HG03045 (cell line): ENCODE measurements around the gene RPS28.
"Not testable (repeated sequence)": the region's sequence is repeated elsewhere in the genome, so short reads cannot be mapped to it uniquely, and the experiment has no call there.

Experiments used
- ATAC-seq: cut with Tn5 transposase; IDR thresholded peaks from one replicate; pipeline ENCODE4 v1.9.1; 2021; ENCODE audit warnings: mild to moderate bottlenecking, moderate library complexity; ENCODE audit not compliant: unreplicated experiment

RPS28 gene

DNA sequence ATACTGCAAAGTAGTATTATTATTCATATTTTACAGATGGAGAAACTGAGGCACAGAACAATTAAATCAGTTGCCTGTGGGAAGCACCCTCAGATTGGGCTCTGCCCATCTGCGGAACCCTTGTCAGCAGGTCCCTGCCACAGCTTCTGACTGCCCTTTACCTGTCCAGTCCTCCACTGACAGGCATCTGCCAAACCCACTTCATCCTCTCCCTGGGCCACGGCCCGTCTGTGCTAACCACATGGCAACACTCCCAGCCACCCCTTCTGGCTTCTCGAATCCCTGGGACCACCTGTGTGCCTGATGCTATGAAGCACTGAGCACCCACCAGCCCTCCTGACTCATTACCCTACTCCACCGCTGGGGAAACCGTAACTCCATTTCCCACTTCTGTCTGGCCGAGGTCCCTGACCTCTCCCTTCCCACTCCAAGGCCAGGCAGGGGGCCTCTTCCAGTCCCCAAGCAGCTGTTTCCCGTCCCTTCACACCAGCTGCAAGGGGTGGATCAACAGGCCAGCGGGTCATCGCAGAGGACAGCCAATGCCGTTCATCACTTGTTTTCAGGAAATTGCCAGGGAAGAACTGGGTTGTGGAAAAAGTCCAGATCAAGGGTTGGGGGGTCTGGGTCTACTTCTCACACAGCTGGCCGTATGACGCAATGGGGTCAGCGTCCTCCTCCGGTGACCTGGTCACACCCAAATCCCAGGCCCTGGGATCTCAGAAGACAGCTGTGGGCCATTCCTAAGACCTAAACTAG lies 19.2 kb downstream of the RPS28 start:
- no peak for ATAC-seq

DNA sequence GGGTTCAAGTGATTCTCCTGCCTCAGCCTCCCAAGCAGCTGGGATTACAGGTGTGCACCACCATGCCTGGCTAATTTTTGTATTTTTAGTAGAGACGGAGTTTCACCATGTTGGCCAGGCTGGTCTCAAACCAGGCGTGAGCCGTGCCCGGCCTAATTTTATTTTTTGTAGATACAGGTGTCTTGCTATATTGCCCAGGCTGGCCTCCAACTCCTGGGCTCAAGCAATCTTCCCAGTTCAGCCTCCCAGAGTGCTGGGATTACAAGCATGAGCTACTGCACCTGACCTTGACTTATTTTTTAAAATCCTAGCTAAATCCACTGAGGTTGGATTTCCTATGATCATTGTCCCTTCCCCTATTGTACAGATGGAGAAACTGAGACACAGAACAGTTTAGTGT lies 20.2 kb downstream of the RPS28 start:
- ATAC-seq = not testable (repeated sequence)

DNA sequence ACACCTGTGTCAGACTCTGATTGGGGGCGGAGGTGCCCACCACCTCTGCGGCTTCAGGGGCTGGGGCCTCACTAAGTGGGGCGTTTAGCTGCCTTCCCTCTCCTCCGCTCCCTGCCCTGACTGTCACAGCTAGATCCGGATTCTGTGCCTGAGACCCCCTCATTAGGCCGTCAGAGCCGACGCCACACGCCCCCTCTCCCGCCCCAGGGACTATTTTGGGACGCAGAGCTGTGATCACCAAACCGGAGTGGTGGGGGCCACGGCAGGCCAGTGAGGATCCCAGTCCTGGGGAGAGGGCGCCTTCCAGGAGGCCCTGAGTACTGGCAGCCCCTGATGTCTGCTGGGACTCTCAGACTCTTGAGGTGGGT lies 21.0 kb downstream of the RPS28 start:
- ATAC-seq = no peak

DNA sequence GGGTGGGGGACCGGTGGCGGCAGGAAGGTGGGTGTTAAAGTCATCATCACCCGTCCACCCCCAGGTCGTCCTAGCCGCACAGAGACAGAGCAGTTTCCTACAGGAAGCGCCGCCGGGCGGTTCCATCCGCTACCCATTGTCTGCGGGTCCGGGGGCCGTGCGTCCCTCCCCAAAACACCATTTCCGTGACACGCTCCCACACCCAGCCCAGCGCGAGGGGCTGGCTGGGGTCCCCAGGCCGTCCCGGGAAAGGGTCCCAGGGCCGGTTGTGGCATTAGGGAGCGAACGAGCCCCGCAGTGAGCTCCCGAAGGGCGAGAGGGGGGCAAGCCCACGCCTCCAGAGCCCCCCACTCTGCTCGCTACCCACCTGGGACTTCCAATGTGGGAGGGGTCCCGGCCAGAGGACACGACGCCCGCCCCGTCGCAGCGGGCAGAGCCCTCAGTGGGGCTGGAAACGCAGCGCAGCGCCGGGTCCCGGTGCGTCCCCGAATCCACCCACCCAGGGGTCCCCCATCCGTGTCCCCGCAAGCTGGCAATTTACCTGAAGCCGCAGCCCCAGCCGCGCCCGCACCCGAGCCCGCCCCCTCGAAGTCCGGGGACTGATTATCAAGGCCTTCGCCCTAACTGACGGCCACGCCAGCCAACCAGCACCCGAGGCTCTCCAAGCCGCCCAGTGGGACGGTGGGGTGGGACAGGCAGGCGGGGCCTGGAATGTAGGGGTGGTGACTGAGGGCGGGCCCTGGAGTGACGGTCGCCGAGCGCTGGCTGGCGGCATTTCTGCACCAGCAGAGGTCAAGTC lies 21.6 kb downstream of the RPS28 start, which contains the start of gene KANK3:
Gene KANK3, minus strand, starts transcription at position 579 of the 799 bp plus-strand sequence. CDS start 5,434 bp downstream, outside the sequence.
- peak; percentile 90 for ATAC-seq

DNA sequence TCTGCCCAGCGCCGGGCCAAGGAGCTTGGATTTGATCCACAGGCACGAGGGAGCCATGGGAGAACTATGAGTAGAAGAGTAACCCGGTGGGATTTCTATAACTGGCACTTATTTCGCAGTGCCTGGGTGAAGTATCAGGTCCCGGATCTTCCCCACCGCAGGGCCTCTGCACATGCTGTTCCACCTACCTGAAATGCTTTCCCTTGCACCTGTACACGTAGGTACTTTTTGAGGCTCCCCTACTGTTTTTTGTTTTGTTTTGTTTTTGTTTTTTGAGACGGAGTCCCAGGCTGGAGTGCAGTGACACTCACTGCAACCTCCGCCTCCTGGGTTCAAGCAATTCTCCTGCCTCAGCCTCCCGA lies 22.2 kb downstream of the RPS28 start:
- no peak for ATAC-seq

DNA sequence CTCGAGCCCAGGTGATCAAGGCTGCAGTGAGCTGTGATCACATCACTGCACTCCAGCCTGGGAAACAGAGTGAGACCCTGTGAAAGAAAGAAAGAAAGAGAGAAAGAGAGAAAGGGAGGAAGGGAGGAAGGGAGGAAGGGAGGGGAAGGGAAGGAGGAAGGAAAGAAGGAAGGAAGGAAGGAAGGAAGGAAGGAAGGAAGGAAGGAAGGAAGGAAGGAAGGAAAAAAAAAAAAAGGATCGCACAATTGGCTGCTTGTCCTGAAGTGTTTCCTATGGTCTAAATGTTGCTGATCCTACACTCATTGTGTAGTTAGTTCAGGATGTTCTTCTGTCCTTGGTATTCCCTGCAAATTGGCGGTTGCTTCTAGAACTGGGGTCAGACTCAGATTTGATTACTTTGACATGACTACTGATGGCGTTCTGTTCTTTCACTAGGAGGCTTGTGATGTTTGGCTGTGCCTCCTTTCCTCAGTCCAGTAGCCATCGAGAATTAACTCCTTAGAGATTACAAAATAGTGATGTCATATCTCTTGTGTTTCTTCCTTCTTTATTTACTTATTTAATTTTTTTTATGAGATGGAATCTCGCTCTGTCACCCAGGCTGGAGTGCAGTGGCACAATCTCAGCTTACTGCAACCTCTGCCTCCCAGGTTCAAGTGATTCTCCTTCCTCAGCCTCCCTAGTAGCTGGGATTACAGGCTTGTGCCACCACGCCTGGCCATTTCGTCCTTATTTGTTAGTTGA lies 28.5 kb downstream of the RPS28 start:
- not testable (repeated sequence) for ATAC-seq

DNA sequence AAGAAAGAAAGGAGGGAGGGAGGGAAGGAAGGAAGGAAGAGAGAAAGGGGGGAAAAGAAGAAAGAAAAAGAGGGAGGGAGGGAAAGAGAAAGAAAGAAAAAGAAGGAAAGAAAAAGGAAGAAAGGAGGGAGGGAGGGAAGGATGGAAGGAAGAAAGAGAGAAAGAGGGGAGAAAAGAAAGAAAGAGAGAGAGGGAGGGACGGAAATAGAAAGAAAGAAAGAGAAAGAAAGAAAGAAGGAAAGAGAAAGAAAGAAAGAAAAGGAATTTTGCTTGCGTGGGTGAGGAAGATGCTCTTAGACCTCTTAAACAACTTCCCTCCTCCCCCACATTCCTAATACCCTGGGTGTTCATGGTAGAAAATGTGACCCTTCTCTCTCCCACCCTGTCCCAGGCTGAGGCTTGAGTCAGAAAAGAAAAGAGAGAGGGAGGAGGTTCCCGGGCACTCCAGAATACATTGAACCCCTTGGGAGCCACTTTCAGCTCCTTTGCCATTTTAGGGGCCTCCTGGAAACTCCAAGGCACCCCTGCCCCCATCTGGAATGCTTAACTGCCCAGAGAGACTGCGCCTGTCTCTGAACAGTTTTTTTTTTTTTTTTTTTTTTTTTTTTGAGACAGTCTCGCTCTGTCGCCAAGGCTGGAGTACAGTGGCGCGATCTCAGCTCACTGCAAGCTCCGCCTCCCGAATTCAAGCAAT lies 31.0 kb downstream of the RPS28 start:
- no peak for ATAC-seq

DNA sequence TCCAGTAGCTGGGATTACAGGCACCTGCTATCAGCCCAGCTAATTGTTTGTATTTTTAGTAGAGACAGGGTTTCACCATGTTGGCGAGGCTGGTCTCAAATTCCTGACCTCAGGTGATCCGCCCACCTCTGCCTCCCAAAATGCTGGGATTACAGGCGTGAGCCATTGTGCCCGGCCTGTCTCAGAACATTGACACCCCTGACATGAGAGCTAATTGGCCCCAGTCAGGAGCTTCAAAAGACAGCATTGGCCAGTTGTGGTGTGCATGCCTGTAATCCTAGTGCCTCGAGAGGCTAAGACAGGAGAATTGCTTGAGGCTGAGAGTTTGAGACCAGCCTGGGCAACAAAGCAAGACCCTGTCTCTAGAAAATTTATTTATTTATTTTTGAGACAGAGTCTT lies 31.5 kb downstream of the RPS28 start:
- ATAC-seq = not testable (repeated sequence)

DNA sequence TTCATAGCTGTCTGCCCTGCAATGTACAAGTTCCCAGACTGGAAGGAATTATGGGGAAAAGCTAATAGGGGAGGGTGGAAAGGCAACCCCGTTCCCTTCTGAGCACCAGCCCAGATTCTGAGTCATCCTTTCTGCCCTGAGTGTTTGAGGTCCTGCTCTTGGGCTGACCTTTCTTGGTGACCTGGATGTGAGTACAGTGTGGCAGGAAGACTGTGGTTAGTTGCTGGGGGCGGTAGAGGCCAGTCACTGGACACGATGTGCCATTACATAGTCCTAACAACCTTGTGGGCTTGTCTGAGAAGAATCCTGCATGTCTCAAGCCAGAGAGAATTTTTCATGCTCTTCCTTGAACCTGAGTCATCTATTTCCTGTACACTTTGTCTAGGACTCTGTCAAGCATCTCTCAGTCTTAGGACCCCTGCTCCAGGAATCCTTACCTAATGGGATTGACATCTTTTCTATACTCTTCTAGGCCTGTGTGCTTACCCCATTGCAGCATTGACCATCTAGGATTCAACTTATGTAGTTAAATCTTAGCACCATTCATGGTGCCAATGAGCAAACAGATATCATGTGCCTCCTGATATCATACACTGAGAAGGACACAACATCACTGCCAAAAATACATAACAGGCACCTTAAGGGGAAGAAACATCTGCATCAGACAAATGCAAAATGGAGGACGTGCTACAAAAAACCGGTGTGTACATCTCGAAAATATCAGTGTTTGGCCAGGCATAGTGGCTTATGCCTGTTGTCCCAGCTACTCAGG lies 34.5 kb downstream of the RPS28 start:
- no peak for ATAC-seq

DNA sequence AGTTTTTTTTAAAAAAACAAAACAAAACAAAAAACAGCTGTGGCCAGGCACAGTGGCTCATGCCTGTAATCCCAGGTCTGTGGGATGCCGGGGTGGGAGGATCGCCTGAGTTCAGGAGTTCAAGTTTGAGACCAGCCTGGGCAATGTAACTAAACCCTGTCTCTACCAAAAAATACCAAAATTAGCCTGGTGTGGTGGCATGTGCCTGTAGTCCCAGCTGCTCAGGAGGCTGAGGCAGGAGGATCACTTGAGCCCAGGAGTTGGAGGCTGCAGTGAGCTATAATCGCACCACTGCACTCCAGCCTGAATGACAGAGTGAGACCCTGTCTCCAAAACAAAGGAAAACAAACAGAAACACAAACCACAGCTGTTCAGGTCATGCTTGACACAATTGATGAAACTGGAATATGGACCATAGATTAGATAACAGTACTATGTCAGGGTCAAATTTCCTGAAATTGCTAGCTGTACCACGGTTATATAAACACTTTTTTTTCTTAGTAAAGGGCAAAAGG lies 35.8 kb downstream of the RPS28 start:
- ATAC-seq = no peak

DNA sequence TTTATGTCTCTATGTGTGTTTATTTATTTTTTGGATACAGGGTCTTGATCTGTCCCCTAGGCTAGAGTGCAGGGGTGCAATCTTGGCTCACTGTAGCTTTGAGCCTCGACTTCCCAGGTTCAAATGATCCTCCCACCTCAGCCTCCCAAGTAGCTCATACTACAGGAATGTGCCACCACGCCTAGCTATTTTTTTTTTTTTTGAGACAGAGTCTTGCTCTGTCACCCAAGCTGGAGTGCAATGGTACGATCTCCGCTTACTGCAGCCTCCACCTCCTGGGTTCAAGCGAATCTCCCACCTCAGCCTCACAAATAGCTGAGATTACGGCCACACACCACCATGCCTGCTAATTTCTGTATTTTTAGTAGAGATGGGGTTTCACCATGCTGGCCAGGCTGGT lies 37.7 kb downstream of the RPS28 start:
- no peak for ATAC-seq

DNA sequence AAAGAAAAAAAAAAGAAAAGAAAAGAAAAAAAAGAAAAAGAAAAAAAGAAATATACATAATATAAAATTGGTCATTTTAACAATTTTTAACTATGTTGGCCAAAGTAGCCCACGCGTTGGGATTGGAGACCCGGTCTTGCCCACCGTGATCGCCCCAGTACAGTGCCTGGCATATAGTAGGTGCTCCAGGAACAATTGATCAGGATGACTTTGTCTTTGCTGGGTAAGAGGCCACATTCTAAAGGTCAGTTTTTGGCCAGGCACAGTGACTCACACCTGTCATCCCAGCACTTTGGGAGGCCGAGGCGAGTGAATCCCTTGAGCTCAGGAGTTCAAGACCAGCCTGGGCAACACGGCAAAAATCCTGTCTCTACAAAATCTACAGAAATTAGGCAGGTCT lies 38.9 kb downstream of the RPS28 start:
- ATAC-seq = no peak

DNA sequence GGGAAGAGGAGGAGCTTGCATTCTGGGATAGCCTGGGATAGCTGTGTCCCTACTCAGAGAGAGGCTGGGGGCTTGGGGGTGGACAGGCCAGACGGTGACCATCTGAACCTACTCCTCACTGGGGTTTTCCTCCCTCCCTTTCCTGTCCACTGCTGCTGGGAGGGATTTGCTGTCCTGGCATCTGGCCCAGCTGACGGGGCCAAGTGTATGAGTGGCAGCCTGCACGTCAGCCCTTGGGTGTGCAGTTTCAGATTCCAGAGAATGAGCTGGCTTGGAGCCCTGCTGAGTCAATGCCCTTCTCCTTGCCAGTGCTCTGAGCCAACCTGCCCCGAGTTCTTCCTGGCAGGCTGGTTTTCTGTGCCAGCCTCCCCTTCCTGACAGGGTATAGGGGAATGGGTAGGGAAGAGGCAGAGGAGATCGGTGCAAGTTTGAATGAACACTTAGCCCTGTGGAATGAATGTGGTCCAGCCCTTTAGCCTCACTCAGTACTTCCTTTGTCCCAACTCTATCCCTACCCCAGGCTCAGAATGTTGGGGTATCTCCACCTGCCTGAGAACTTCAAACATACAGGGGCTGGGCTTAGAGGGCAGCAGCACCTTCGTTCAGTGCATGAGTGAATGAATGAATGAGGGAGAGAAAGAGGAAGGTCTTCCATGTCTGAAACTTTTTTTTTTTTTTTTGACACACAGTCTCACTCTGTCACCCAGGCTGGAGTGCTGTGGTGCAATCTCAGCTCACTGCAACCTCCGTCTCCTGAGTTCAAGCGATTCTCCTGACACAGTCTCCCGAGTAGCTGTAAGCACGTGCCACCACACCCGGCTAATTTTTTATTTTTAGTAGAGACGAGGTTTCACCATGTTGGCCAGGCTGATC lies 40.9 kb downstream of the RPS28 start:
- ATAC-seq = no peak

DNA sequence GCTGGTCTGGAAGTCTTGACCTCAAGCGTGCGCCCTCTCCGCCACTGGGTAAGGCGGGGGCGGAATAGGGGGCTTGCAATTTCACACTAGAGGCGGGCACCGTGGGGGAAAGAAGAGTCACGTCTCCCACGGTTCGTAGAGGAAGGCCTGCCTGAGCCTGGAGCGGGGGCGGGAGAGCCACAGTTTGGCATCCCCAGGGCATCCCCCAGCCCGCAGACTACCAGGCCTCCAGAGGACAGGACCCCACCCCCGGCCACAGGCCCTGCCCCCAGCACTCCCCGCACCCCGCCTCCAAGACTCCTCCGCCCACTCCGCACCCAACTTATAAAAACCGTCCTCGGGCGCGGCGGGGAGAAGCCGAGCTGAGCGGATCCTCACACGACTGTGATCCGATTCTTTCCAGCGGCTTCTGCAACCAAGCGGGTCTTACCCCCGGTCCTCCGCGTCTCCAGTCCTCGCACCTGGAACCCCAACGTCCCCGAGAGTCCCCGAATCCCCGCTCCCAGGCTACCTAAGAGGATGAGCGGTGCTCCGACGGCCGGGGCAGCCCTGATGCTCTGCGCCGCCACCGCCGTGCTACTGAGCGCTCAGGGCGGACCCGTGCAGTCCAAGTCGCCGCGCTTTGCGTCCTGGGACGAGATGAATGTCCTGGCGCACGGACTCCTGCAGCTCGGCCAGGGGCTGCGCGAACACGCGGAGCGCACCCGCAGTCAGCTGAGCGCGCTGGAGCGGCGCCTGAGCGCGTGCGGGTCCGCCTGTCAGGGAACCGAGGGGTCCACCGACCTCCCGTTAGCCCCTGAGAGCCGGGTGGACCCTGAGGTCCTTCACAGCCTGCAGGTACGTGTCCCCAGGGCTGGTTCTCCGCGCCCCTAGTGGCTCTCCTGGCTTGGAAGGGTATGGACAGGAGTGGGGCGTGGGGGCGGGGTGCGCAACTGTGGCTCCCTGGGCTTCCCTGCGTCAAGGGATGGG lies 42.8 kb downstream of the RPS28 start, which contains the start of gene ANGPTL4:
Gene ANGPTL4, plus strand, starts transcription at position 353 of the 969 bp plus-strand sequence. Its CDS starts 167 bp downstream, at position 520.
- no peak for ATAC-seq

DNA sequence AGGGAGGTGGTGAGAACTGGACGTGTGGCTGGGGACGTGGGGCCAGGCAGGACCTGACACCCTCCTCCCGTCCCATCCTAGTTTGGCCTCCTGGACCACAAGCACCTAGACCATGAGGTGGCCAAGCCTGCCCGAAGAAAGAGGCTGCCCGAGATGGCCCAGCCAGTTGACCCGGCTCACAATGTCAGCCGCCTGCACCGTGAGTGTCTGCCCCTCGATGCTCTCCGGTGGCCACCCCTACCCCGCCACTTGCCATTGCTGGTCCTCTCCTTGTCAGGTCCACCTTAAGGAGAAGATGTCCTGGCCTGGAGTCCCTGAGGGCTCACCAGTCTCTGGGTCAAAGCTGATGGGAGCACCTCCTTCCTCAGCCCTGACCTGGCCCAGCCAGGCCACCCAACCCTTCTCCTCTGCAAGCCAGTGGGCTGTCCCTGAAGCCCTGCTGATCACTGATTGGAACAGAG lies 44.9 kb downstream of the RPS28 start:
- no peak for ATAC-seq

DNA sequence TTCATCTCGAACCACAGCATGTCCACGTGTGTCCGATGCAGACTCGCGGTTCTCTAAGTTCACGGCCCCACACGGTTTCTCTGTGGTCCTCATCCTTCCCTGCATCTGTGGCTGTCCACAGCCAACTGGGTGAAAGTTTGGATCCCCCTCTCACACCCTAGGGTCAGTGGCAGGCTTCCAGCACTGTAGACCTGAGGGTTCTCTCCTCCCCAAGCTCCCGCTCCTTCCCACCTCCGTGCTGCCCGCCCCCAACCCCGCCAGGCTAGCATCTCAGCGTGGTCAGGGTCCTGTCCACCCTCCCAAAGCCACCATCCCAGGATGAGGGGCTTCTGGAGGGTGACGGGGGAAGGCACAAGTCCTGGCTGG lies 45.6 kb downstream of the RPS28 start:
- no peak for ATAC-seq

DNA sequence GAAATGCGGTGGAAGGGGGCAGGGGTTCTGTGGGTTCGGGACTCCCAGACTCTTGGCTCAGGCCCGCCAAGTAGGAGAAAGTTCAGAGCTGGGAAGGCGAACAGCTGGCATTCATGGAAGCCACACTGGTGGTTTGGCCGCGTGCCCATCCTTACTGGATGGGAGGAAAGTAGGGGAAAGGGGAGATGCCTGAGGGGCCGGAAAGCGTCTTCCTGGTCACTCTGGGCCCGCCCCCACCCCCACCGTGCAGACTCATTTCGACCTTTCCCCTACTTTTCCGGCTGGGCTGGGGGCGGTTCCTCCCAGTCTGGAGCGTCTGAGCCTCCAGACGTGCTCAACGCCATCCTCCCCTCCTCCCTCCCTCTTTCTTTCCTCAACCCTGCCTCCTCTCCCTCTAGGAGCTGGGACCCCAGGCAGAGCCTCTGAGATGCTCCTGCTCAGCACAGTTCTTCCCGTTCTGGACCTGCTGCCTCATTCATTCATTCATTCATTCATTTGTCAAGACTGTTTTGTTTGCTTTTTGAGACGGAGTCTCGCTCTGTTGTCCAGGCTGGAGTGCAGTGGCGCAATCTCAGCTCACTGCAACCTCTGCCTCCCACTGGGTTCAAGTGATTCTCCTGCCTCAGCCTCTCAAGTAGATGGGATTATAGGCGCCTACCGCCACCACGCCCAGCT lies 46.2 kb downstream of the RPS28 start:
- no peak for ATAC-seq
